IPS DF 19.7 (cell line): ENCODE data around the gene NDP.

Experiments used
- DNase-seq: peaks from one replicate; pipeline ENCODE4 v3.0.0-alpha.2; 2013; ENCODE audit warnings: low read depth, low spot score

Gene NDP

GRCh38 chrX:43973249-43974099 is at the start of gene NDP:
Gene NDP (minus strand): TSS chrX:43973390. CDS start chrX:43958645, 14,745 bp downstream.
- no peak for DNase-seq

GRCh38 chrX:44022964-44023363 is 49.8 kb upstream of the NDP start:
- DNase-seq: no peak

GRCh38 chrX:44020693-44021092 is 47.5 kb upstream of the NDP start:
- no peak for DNase-seq

GRCh38 chrX:44019911-44020310 is 46.7 kb upstream of the NDP start:
- DNase-seq: no peak

GRCh38 chrX:44017676-44018075 is 44.5 kb upstream of the NDP start:
- DNase-seq: no peak

- DNase-seq: no peak
These were observed 43.7 kb upstream of the NDP start for GRCh38 chrX:44016906-44017305.

- no peak for DNase-seq
These were observed 39.4 kb upstream of the NDP start for GRCh38 chrX:44012484-44013096.

GRCh38 chrX:44011506-44011905 is 38.3 kb upstream of the NDP start:
- no peak for DNase-seq

GRCh38 chrX:44010626-44011025 is 37.4 kb upstream of the NDP start:
- DNase-seq: no peak

GRCh38 chrX:44006081-44006480 is 32.9 kb upstream of the NDP start:
- no peak for DNase-seq

GRCh38 chrX:44003975-44004374 is 30.8 kb upstream of the NDP start:
- DNase-seq: no peak

GRCh38 chrX:44002567-44002966 is 29.4 kb upstream of the NDP start:
- DNase-seq: no peak

GRCh38 chrX:43998374-43998773 is 25.2 kb upstream of the NDP start:
- no peak for DNase-seq

GRCh38 chrX:43996491-43996890 is 23.3 kb upstream of the NDP start:
- DNase-seq: no peak

GRCh38 chrX:43986083-43986482 is 12.9 kb upstream of the NDP start:
- DNase-seq: no peak

GRCh38 chrX:43985511-43985910 is 12.3 kb upstream of the NDP start:
- DNase-seq: no peak

GRCh38 chrX:43978226-43978625 is 5.0 kb upstream of the NDP start:
- DNase-seq: no peak

GRCh38 chrX:43976205-43976604 is 3.0 kb upstream of the NDP start:
- DNase-seq: no peak

- no peak for DNase-seq
These were observed 2.6 kb upstream of the NDP start for GRCh38 chrX:43975796-43976195.

- DNase-seq: no peak
These were observed 1.7 kb upstream of the NDP start for GRCh38 chrX:43974741-43975465.

GRCh38 chrX:43974100-43974475 is 898 bp upstream of the NDP start:
- no peak for DNase-seq
